ENCODE results near the gene CPXM1.
"Not testable (repeated sequence)": the region's sequence is repeated elsewhere in the genome, so short reads cannot be mapped to it uniquely, and the experiment has no call there.

Gene CPXM1

GRCh38 chr20:2816030-2816582 is 15.7 kb upstream of the CPXM1 start, which contains the start of gene TMEM239:
Gene TMEM239 (plus strand): TSS chr20:2816364. CDS start chr20:2816555, 191 bp downstream.
- no peak for TF ChIP-seq CTCF (IDR thresholded peaks at IDR 0.05; ENCODE audit: insufficient read depth, low read depth, low read length, missing control alignments)

GRCh38 chr20:2815242-2815900 is 14.9 kb upstream of the CPXM1 start:
- DNase-seq (ENCODE audit: low read depth), result no peak
- H3K4me3 ChIP-seq (ENCODE audit: low read depth, low read length), result no peak overlapping the region
- no peak for TF ChIP-seq CTCF (IDR thresholded peaks at IDR 0.05; ENCODE audit: insufficient read depth, low read depth, low read length, missing control alignments)

More at GRCh38 chr20:2816030-2816582, 15.7 kb upstream of the CPXM1 start, which contains the start of gene TMEM239:
- DNase-seq (ENCODE audit: low read depth), result no peak
- no peak within 1 kb of the TSS for H3K4me3 ChIP-seq (ENCODE audit: low read depth, low read length)

GRCh38 chr20:2814587-2815051 is 14.2 kb upstream of the CPXM1 start, which contains the start of gene C20orf141:
Gene C20orf141 (plus strand): TSS chr20:2814987. CDS start chr20:2815185, 198 bp downstream.
- no peak within 1 kb of the TSS for H3K4me3 ChIP-seq (ENCODE audit: low read depth, low read length)
- TF ChIP-seq CTCF (IDR thresholded peaks at IDR 0.05; ENCODE audit: insufficient read depth, low read depth, low read length, missing control alignments), result no peak
- no peak for DNase-seq (ENCODE audit: low read depth)

- no peak for TF ChIP-seq CTCF (IDR thresholded peaks at IDR 0.05; ENCODE audit: insufficient read depth, low read depth, low read length, missing control alignments)
- no peak overlapping the region for H3K4me3 ChIP-seq (ENCODE audit: low read depth, low read length)
- DNase-seq (ENCODE audit: low read depth), result no peak
Measured at GRCh38 chr20:2814076-2814475, 13.6 kb upstream of the CPXM1 start.

GRCh38 chr20:2812189-2812588 is 11.8 kb upstream of the CPXM1 start:
- no peak for TF ChIP-seq CTCF (IDR thresholded peaks at IDR 0.05; ENCODE audit: insufficient read depth, low read depth, low read length, missing control alignments)
- DNase-seq (ENCODE audit: low read depth), result no peak
- H3K4me3 ChIP-seq (ENCODE audit: low read depth, low read length), result no peak overlapping the region

GRCh38 chr20:2809690-2810089 is 9.3 kb upstream of the CPXM1 start:
- TF ChIP-seq CTCF (IDR thresholded peaks at IDR 0.05; ENCODE audit: insufficient read depth, low read depth, low read length, missing control alignments), result no peak
- DNase-seq (ENCODE audit: low read depth), result no peak
- H3K4me3 ChIP-seq (ENCODE audit: low read depth, low read length), result no peak overlapping the region

- H3K4me3 ChIP-seq (ENCODE audit: low read depth, low read length); DNase-seq (ENCODE audit: low read depth): not testable (repeated sequence)
Measured at GRCh38 chr20:2807929-2808328, 7.5 kb upstream of the CPXM1 start.

Data from GM12865 (cell line).